Stimulated activated CD4-positive, alpha-beta T cell treated with anti-CD3 and anti-CD28 coated beads, Interleukin-1b, Interleukin-23, amount 100 ng/mL, for 4 hours (primary cell): ENCODE data around the gene CDCA4.

Experiments
- DNase-seq, 2 donors: peaks; one replicate each; pipeline ENCODE4 v3.0.0-alpha.2; 2020; ENCODE audit warnings: low read depth in 2 of 2

The CDCA4 gene

DNA sequence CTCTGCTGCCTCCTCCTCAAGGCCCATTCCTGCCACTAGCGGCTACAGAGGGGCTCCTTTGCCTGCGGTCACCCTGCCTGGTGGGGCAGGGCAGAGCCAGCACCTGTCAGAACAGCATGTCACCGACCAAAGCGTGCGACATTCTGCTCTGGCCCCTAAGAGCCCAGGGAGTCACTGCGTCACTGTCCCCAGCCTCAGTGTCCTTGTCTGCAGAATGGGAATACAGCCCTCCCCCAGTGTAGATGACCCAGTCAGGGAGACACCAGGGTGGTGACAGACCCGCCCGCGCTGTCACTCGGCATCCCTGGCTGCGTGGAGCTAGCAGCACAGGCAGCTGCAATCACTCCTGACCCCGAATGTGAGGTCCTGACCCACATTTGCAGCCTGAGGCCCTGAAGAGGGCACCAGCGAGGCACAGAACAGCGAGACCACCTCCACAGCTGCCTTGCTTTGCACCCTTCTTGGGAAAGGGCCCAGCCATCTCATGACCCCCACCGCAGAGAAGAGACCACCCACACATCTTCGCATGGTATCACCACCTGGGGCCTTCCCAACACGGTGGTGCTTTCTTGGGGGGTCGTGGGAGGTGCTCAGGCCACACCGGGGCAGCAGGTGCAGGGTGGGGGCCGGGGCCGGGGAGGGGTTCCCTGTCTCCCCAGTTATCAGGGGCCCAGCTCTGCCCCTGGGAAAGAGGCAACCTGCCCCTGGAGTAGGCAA, 45.2 kb downstream of the CDCA4 start:
- no peak for DNase-seq

GRCh38 chr14:104974665-104975390, 46.1 kb downstream of the CDCA4 start:
- DNase-seq: no peak

- no peak for DNase-seq
Observed at GRCh38 chr14:104974146-104974541, 46.7 kb downstream of the CDCA4 start.

- DNase-seq: no peak
Observed at GRCh38 chr14:104973385-104974145, 47.3 kb downstream of the CDCA4 start.

- no peak for DNase-seq
Observed at GRCh38 chr14:104973135-104973384, 47.8 kb downstream of the CDCA4 start.

- DNase-seq: no peak
Observed at GRCh38 chr14:104972301-104973134, 48.4 kb downstream of the CDCA4 start.

DNA sequence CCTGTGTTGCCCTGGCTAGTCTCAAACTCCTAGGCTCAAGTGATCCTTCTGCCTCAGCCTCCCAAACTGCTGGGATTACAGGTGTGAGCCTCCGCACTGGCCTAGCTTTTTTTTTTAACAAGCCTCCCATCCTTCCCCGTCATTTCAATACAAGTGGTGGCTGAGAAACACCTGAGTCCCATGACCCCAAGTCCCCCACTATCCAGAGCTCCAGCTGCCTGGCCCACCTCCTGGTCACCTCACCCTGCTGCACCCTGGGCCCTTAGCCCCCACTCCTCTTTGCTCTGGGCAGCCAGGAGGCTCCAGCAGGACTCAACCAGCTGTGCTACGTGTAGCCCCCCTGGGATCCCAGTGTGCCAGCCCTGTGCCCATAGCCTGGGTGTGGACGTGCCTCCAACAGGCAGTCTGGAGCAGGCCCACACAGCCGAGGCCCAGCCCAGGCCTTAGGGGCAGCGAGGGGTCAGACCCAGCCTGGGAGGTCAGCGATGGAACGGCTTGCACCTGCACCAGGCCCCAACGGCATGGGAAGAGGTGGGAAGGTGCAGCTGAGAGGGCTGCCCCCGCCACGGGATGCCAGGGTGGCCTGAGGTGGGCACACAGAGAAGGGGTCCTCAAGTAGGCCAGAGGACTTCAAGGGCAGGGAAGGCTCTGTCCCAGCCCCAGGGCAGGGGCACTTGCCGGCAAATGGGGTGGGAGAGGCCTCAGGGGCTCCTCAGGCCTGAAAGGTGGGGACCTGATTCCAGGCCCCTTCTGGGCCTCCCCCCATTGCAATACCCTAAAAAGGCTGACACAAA, 49.2 kb downstream of the CDCA4 start:
- DNase-seq: no peak

- DNase-seq: no peak
Observed at GRCh38 chr14:104970231-104971068, 50.4 kb downstream of the CDCA4 start.

DNA sequence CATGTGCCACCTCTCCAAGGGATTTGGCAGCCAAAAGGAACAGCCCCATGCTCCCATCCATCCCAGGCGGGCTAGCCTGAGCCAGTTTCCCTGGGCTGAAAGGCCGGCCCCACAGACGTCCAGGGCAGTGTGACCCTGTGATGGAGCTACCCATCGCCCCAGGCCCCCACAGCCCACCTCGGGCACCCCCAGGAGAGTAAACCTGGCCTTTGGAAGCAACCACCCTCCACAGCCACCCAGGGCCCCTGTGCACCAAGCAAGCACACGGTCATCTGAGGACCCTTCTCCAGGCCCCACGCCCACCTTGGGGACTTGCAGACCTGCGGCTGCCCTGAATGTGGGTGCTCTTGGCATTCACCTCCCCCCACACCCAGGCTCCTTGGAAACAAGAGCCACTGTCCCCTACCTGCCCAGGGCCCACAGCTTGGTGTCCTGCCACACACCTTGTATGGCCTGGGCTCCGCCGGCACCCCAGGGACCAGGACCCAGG, 51.1 kb downstream of the CDCA4 start:
- DNase-seq: no peak

DNA sequence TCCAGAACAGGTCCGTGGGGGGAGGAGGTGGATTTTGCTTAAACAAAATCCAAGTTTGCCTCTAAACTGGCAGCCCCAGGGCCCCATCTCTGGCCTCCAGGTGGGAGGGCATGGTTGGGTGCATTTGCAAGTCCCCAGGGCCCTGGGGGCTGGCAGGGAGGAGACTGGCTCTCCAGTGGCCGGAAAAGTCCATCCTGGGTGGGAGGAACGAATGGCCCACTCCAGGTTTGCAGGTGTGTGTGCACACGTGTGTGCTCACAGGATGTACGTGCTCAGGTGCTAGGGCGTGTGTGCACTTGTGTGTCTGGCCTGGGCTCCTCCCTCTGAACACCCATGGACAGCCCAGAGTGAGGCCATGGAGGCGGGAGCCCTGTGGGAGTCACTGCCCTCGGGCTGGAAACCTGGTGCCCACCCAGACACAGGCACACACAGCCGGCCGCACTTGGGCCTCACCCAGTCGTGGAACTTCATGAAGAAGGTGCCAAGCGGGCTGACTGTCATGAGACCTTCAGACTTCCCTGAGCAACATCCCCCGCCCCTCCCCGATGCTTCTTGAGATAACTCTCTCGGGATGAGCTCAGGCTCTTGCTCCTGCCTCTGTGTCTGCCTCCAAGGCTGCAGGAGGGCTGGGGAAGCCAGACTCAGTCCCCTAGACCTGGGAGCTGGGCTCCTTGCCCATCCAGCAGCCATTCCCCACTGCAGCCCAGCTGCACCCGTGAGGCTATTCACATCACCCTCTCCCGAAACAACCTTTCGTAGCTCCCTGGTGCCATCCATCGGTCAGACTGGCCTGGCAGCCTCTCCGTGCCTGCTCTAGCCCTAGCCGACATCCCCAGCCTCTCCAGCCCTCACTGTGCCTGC, 52.1 kb downstream of the CDCA4 start:
- no peak for DNase-seq

GRCh38 chr14:104968153-104968527, 52.7 kb downstream of the CDCA4 start:
- DNase-seq: no peak

DNA sequence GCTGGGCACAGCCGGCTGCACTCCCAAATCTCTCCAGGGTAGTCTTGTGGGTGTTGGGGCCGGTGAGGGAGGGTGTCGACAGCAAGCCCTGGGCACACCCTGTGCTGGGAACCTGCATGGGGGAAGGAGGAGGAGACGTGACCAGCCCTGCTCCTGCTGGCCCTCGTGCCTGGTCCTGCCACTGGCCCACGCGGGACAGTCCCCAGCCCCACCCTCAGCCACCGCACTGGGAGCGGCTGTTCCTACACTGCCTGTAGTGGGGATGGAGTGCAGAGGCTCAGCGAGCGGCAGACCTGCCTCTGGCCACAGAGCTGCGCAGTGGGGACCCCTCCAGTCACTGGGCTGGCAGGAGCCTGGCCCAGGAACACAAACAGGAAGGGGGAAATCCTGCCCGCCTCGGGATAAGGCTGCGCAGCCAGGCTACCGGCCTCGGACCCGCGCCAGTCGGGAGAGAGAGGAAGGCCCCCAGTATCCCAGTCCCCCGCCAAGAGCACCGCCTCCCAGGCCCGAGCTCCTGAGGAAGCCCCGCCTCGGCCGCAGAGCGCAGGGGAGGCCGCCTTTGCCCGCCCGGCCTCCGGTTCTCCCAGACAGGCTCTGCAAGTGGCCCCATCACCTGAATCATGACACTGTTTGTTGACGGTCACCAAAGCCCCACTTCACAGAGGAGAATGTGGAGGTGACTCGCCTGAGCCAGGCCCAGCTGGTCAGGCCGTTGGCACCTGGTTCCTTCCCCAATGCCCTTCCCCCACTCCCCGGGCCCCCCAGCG, 53.3 kb downstream of the CDCA4 start:
- DNase-seq: no peak

GRCh38 chr14:104966981-104967385, 53.9 kb downstream of the CDCA4 start:
- DNase-seq: no peak

- no peak for DNase-seq
Observed at GRCh38 chr14:104966261-104966865, 54.5 kb downstream of the CDCA4 start.

- no peak for DNase-seq
Observed at GRCh38 chr14:104965561-104966231, 55.2 kb downstream of the CDCA4 start.

DNA sequence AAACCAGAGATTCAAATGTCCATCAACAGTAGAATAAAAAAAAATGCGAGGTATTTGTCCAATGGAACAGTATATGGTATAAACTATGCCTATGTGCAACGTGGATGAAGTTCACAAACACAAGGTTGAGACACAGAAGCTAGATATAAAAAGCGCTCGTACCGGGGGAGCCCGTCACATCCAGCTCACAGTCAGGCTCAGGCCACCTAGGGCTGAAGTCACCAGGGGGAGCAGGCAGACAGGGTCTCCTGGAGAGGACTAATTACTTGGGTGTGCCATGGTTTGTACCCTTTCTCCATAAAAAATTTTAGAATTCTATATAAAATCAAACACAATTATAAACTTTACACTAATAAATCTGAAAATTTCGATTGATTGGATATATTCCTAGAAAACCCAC, 56.3 kb downstream of the CDCA4 start:
- DNase-seq: no peak
